ENCODE data around the gene RGS18. TPM values are rescaled to one million over a fixed set of nuclear protein-coding genes. Genes with fewer than 3 reads are reported as not detected.

Gene RGS18
- total and polyA plus RNA-seq, 12 donors: 0.74 to 8.2 (median 1.7) TPM

GRCh38 chr1:192119701-192120100, 38.6 kb upstream of the RGS18 start:
- TF ChIP-seq POLR2A (IDR thresholded peaks at IDR 0.05): no peak
- TF ChIP-seq, protein P1, sequence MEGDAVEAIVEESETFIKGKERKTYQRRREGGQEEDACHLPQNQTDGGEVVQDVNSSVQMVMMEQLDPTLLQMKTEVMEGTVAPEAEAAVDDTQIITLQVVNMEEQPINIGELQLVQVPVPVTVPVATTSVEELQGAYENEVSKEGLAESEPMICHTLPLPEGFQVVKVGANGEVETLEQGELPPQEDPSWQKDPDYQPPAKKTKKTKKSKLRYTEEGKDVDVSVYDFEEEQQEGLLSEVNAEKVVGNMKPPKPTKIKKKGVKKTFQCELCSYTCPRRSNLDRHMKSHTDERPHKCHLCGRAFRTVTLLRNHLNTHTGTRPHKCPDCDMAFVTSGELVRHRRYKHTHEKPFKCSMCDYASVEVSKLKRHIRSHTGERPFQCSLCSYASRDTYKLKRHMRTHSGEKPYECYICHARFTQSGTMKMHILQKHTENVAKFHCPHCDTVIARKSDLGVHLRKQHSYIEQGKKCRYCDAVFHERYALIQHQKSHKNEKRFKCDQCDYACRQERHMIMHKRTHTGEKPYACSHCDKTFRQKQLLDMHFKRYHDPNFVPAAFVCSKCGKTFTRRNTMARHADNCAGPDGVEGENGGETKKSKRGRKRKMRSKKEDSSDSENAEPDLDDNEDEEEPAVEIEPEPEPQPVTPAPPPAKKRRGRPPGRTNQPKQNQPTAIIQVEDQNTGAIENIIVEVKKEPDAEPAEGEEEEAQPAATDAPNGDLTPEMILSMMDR (IDR thresholded peaks at IDR 0.05): no peak
- H3K36me3 ChIP-seq (replicated peaks in 1 of 2): no peaks in the 10 kb centered on the region
- intact Hi-C loops (cut with DNase I): no loop called here
- H3K4me3 ChIP-seq: no peak overlapping the region
- no peaks in the 10 kb centered on the region for H3K27me3 ChIP-seq
- H3K4me1 ChIP-seq (replicated peaks in 1 of 2): no peaks in the 10 kb centered on the region
- 74 to 81% (median 78%) methylated on average over 2 of the region's 2 CpGs for WGBS, 4 donors
- DNase-seq: no peak
- no peak overlapping the region for H3K27ac ChIP-seq
- H3K9me3 ChIP-seq (replicated peaks in 1 of 3): peaks cover 0 to 3% (median 0%) of the 10 kb centered on the region in 3 donors

DNA sequence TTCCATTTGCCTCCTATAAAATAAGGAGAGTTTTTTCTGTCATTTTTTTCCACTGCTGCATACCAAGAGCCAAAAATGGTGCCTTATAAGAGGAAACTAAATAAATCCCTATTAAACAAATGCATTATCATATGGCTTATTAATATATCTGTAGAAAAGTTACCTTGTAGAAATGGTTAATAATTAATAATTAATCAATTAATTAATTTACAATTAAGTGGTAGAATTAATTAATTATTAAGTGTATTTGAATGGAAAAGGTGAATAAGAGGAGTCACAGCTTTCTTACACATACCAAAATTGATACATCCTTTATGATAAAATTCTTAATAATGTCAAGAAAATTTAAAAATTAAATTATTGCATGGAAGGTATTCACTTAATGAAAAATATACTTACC, 35.6 kb upstream of the RGS18 start:
- no peaks in the 10 kb centered on the region for H3K36me3 ChIP-seq (replicated peaks in 1 of 2)
- no peaks in the 10 kb centered on the region for H3K27me3 ChIP-seq
- peaks cover 0 to 3% (median 0%) of the 10 kb centered on the region in 3 donors for H3K9me3 ChIP-seq (replicated peaks in 1 of 3)
- DNase-seq: no peak
- H3K27ac ChIP-seq: no peak overlapping the region
- no peaks in the 10 kb centered on the region for H3K4me1 ChIP-seq (replicated peaks in 1 of 2)
- intact Hi-C loops (cut with DNase I): no loop called here
- TF ChIP-seq, protein P1 (IDR thresholded peaks at IDR 0.05): no peak
- TF ChIP-seq POLR2A (IDR thresholded peaks at IDR 0.05): no peak
- H3K4me3 ChIP-seq: no peak overlapping the region

DNA sequence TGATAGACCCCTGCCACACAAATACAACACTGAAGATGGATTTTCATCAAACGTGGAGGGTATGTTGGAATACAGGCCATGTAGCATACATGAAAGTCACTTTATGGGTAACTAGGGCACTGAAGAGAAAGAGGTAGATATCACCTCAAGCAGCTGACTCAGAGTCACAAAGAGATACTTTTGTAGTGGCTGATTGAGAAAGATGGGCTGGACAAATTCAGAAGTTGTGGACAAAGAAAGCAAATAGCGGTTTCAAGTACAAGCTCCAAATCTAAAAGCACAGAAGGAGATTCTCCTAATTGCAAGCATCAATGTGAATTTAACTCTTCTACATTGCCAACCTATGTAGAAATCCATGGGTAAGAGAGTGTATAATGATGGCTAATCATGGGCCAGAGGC, 35.0 kb upstream of the RGS18 start:
- no peak overlapping the region for H3K27ac ChIP-seq
- intact Hi-C loops (cut with DNase I): no loop called here
- no peaks in the 10 kb centered on the region for H3K27me3 ChIP-seq
- no peak for TF ChIP-seq POLR2A (IDR thresholded peaks at IDR 0.05)
- TF ChIP-seq, protein P1 (IDR thresholded peaks at IDR 0.05): no peak
- WGBS, 4 donors: 72 to 86% (median 77%) methylated on average over 2 of the region's 2 CpGs
- H3K9me3 ChIP-seq (replicated peaks in 1 of 3): peaks cover 0 to 3% (median 0%) of the 10 kb centered on the region in 3 donors
- H3K36me3 ChIP-seq (replicated peaks in 1 of 2): no peaks in the 10 kb centered on the region
- H3K4me3 ChIP-seq: no peak overlapping the region
- no peak for DNase-seq
- no peaks in the 10 kb centered on the region for H3K4me1 ChIP-seq (replicated peaks in 1 of 2)

GRCh38 chr1:192126030-192126619, 32.1 kb upstream of the RGS18 start:
- intact Hi-C loops (cut with DNase I): no loop called here
- TF ChIP-seq, protein P1 (IDR thresholded peaks at IDR 0.05): no peak
- TF ChIP-seq POLR2A (IDR thresholded peaks at IDR 0.05): no peak
- no peak for DNase-seq
- no peaks in the 10 kb centered on the region for H3K27me3 ChIP-seq
- H3K4me1 ChIP-seq (replicated peaks in 1 of 2): no peaks in the 10 kb centered on the region
- H3K36me3 ChIP-seq (replicated peaks in 1 of 2): no peaks in the 10 kb centered on the region
- no peak overlapping the region for H3K27ac ChIP-seq
- peaks cover 0 to 3% (median 0%) of the 10 kb centered on the region in 3 donors for H3K9me3 ChIP-seq (replicated peaks in 1 of 3)
- no peak overlapping the region for H3K4me3 ChIP-seq
- WGBS, 4 donors: 51 to 64% (median 61%) methylated on average over 2 of the region's 2 CpGs

Data from adrenal gland (tissue), 12 donors.